Epithelial cell of esophagus (primary cell): ENCODE measurements around the gene C9orf85.
"Not testable (repeated sequence)": the region's sequence is repeated elsewhere in the genome, so short reads cannot be mapped to it uniquely, and the experiment has no call there.

Experiments used
- DNase-seq: peaks from one replicate; pipeline ENCODE4 v3.0.0; 2010; ENCODE audit warnings: low read depth
- H3K4me3 ChIP-seq: 2 replicates; pipeline ENCODE4 v1.5.1; 2011; ENCODE audit warnings: mild to moderate bottlenecking, low read length, control low read depth
- TF ChIP-seq, protein P1 (sequence below): IDR thresholded peaks from 2 replicates; pipeline ENCODE4 v1.5.1; 2011; ENCODE audit warnings: low read depth, mild to moderate bottlenecking, low read length, control low read depth, inconsistent platforms; ENCODE audit not compliant: insufficient read depth; ENCODE audit errors: missing control alignments

The C9orf85 gene

GRCh38 chr9:71990466-71990865 lies 79.0 kb downstream of the C9orf85 start:
- H3K4me3 ChIP-seq, result no peak overlapping the region
- DNase-seq, result no peak
- TF ChIP-seq, protein P1, sequence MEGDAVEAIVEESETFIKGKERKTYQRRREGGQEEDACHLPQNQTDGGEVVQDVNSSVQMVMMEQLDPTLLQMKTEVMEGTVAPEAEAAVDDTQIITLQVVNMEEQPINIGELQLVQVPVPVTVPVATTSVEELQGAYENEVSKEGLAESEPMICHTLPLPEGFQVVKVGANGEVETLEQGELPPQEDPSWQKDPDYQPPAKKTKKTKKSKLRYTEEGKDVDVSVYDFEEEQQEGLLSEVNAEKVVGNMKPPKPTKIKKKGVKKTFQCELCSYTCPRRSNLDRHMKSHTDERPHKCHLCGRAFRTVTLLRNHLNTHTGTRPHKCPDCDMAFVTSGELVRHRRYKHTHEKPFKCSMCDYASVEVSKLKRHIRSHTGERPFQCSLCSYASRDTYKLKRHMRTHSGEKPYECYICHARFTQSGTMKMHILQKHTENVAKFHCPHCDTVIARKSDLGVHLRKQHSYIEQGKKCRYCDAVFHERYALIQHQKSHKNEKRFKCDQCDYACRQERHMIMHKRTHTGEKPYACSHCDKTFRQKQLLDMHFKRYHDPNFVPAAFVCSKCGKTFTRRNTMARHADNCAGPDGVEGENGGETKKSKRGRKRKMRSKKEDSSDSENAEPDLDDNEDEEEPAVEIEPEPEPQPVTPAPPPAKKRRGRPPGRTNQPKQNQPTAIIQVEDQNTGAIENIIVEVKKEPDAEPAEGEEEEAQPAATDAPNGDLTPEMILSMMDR, result no peak

GRCh38 chr9:72005451-72005850 lies 94.0 kb downstream of the C9orf85 start:
- TF ChIP-seq, protein P1, result no peak
- no peak overlapping the region for H3K4me3 ChIP-seq
- DNase-seq, result no peak

DNA sequence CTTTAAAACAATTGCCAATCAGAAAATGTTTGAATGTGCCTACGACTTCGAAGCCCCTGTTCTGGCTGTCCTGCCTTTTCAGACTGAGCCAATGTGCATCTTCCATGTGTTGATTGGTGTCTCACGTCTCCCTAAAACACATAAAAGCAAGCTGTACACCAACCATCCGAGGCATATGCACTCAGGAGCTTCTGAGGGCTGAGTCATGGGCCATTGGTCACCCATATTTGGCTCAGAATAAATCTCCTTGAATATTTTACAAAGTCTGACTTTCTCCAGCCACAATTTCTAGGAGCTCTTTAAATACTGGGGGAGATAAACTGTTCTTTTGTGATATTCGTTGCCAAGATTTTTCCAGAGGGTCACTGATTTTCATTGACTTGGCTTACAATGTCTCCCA lies 95.1 kb downstream of the C9orf85 start:
- H3K4me3 ChIP-seq, result no peak overlapping the region
- TF ChIP-seq, protein P1, result no peak
- no peak for DNase-seq

GRCh38 chr9:72007726-72008125 lies 96.3 kb downstream of the C9orf85 start:
- not testable (repeated sequence) for H3K4me3 ChIP-seq, DNase-seq

DNA sequence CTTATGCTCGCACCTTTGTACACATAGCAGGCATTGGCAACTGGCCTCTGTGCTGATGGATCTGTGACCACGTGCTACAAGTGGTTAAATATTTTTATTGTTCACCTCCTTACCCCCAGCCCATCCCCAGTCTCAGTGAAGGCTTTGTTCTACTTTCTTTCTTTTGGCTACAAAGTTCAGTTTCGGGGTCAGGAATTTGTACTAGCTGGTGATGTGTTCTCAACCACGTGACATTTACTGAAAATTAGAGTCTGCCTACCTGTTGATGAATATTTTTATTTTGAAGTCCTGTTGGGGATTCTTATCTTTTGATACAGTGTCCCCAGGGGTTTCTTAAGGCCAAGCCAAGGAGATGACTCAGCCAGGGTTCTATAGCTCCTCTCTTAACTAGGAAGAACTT lies 101.2 kb downstream of the C9orf85 start:
- no peak overlapping the region for H3K4me3 ChIP-seq
- TF ChIP-seq, protein P1, result no peak
- no peak for DNase-seq

DNA sequence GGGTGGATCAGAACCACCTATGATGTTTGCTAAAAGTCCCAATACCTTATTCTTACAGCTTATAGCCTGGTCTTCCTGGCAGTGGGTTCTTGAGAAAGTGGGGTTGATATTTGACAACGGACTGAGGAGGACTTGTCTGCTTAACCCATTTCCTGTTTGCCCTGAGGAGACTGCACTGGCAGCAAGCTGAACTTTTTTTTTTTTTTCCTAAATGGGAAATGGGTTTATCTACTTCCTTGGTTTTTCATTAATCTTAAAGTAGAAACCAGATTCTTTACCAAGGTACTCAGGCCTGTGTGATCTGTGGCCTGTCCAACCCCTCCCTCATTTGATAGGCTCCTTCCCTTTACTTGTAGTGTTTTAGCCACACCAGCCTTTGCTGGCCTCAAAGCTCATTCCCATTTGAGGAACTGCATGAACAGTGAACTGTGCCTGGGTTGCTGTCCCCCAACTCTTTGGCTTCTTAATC lies 101.9 kb downstream of the C9orf85 start:
- no peak overlapping the region for H3K4me3 ChIP-seq
- DNase-seq, result no peak
- TF ChIP-seq, protein P1, result no peak

GRCh38 chr9:72022841-72023240 lies 111.4 kb downstream of the C9orf85 start:
- TF ChIP-seq, protein P1, result no peak
- no peak overlapping the region for H3K4me3 ChIP-seq
- DNase-seq, result peak; percentile 94
